Tibial nerve (tissue), 4 donors: ENCODE measurements around the gene CAMK2D. TPM values are rescaled to one million over a fixed set of nuclear protein-coding genes. Genes with fewer than 3 reads are reported as not detected.

Experiments used
- DNase-seq, 2 donors: peaks; one replicate each; pipeline ENCODE4 v3.0.0-alpha.2; 2019; ENCODE audit warnings: low spot score in 2 of 2
- H3K27ac ChIP-seq, 4 donors: fragments of 200-600 bp; sonication (generic) in 3 of 4; one replicate each; pipeline ENCODE4 v1.5.1; 2017 to 2019; ENCODE audit warnings: mild to moderate bottlenecking in 1 of 4
- H3K27me3 ChIP-seq, 2 donors: fragments of 200-600 bp; sonication (generic) in 1 of 2; one replicate each; pipeline versions ENCODE4 v1.5.1 to v1.6.0; 2017 to 2019
- H3K36me3 ChIP-seq, 3 donors: fragments of 200-600 bp; sonication (generic); one replicate each; pipeline ENCODE4 v1.5.1; 2018 to 2019
- H3K4me1 ChIP-seq, 4 donors: fragments of 200-600 bp; sonication (generic) in 3 of 4; one replicate each; pipeline ENCODE4 v1.5.1; 2017 to 2019
- H3K4me3 ChIP-seq, 4 donors: fragments of 200-600 bp; sonication (generic) in 3 of 4; one replicate each; pipeline ENCODE4 v1.5.1; 2017 to 2019; ENCODE audit warnings: mild to moderate bottlenecking in 1 of 4, moderate library complexity in 1 of 4
- H3K9me3 ChIP-seq, 4 donors: fragments of 200-600 bp; sonication (generic) in 3 of 4; one replicate each; pipeline ENCODE4 v1.5.1; 2017 to 2019
- CTCF ChIP-seq, 5 experiments: fragments of 200-600 bp in 3 of 5; fragments of 450-650 bp in 2 of 5; sonication (generic) in 3 of 5; IDR thresholded peaks; one replicate each; pipeline ENCODE4 v1.5.1; 2016 to 2019; ENCODE audit warnings: antibody characterized with exemption in 5 of 5, mild to moderate bottlenecking in 3 of 5, moderate library complexity in 2 of 5
- EP300 ChIP-seq, 2 donors: sonication (generic); formaldehyde crosslinking; IDR thresholded peaks; one replicate each; pipeline ENCODE4 v1.6.1; 2017; ENCODE audit warnings: antibody characterized with exemption in 2 of 2, mild to moderate bottlenecking in 1 of 2
- POLR2A ChIP-seq, 2 donors: fragments of 450-650 bp; IDR thresholded peaks; one replicate each; pipeline ENCODE4 v1.6.1; 2017; ENCODE audit warnings: antibody characterized with exemption in 2 of 2, mild to moderate bottlenecking in 2 of 2, moderate library complexity in 2 of 2
- WGBS, 2 donors: methylation state at CpG; one replicate each; pipeline ENCODE4 v1.1.5; 2018; 5-methylcytosine and 5-hydroxymethylcytosine counted together
- total RNA-seq, 4 donors: library from RNA; depleted of rRNA; stranded (reverse); fragments of >200 nt; gene quantifications; one replicate each; pipeline ENCODE4 v1.1.0, GENCODE V29; 2016

The CAMK2D gene
- total RNA-seq, 4 donors from 2014 or later: 30.3 to 58.5 (median 34.6) TPM

GRCh38 chr4:113457121-113457520 is 304.4 kb downstream of the CAMK2D start:
- Histone ChIP-seq H3K27ac (no peak overlapping the region), H3K4me3 (no peak overlapping the region), H3K27me3 (no peaks in the 10 kb centered on the region), H3K9me3 (no peaks in the 10 kb centered on the region), H3K4me1 (peaks cover 0 to 14% (median 9%) of the 10 kb centered on the region in 4 donors), H3K36me3 (peaks cover 0 to 58% (median 2%) of the 10 kb centered on the region in 3 donors)
- no peak for DNase-seq
- WGBS, 2 donors: 96 to 97% methylated on average over 8 of the region's 8 CpGs
- TF ChIP-seq CTCF (IDR thresholded peaks at IDR 0.05): no peak
- TF ChIP-seq EP300 (IDR thresholded peaks at IDR 0.05): no peak
- no peak for TF ChIP-seq POLR2A (IDR thresholded peaks at IDR 0.05)

GRCh38 chr4:113455061-113455460 is 306.5 kb downstream of the CAMK2D start:
- no peak for DNase-seq
- no peak overlapping the region for H3K4me3 ChIP-seq
- H3K27me3 ChIP-seq: no peaks in the 10 kb centered on the region
- peaks cover 0 to 16% (median 9%) of the 10 kb centered on the region in 4 donors for H3K4me1 ChIP-seq
- H3K27ac ChIP-seq: peak overlapping the region in 1 of 4 donors; percentile 23
- H3K9me3 ChIP-seq: no peaks in the 10 kb centered on the region
- 83 to 91% methylated on average over 2 of the region's 2 CpGs for WGBS, 2 donors
- peaks cover 0 to 42% (median 2%) of the 10 kb centered on the region in 3 donors for H3K36me3 ChIP-seq
- TF ChIP-seq POLR2A (IDR thresholded peaks at IDR 0.05): no peak

GRCh38 chr4:113452868-113453620 is 308.5 kb downstream of the CAMK2D start:
- Histone ChIP-seq H3K9me3 (no peaks in the 10 kb centered on the region), H3K36me3 (peaks cover 0 to 25% (median 2%) of the 10 kb centered on the region in 3 donors), H3K27ac (peak overlapping the region in 2 of 4 donors; percentile 54 to 56), H3K27me3 (no peaks in the 10 kb centered on the region), H3K4me1 (peaks cover 0 to 28% (median 9%) of the 10 kb centered on the region in 4 donors), H3K4me3 (no peak overlapping the region)
- TF ChIP-seq POLR2A (IDR thresholded peaks at IDR 0.05) (no peak), CTCF (IDR thresholded peaks at IDR 0.05) (no peak), EP300 (IDR thresholded peaks at IDR 0.05) (no peak)
- WGBS, 2 donors: 17 to 26% methylated on average over 4 of the region's 4 CpGs
- DNase-seq: no peak

GRCh38 chr4:113452152-113452551 is 309.4 kb downstream of the CAMK2D start:
- no peak for DNase-seq
- Histone ChIP-seq H3K27me3 (no peaks in the 10 kb centered on the region), H3K4me3 (no peak overlapping the region), H3K36me3 (peaks cover 0 to 18% (median 0%) of the 10 kb centered on the region in 3 donors), H3K4me1 (peaks cover 0 to 33% (median 9%) of the 10 kb centered on the region in 4 donors), H3K27ac (peak overlapping the region in 2 of 4 donors; percentile 54 to 56), H3K9me3 (no peaks in the 10 kb centered on the region)
- TF ChIP-seq CTCF (IDR thresholded peaks at IDR 0.05) (no peak), EP300 (IDR thresholded peaks at IDR 0.05) (no peak), POLR2A (IDR thresholded peaks at IDR 0.05) (no peak)
- 83 to 87% methylated on average over 1 of the region's 1 CpG for WGBS, 2 donors

GRCh38 chr4:113450295-113451080 is 311.1 kb downstream of the CAMK2D start:
- no peaks in the 10 kb centered on the region for H3K27me3 ChIP-seq
- 90 to 92% methylated on average over 5 of the region's 5 CpGs for WGBS, 2 donors
- no peak for TF ChIP-seq EP300 (IDR thresholded peaks at IDR 0.05)
- TF ChIP-seq POLR2A (IDR thresholded peaks at IDR 0.05): no peak
- TF ChIP-seq CTCF (IDR thresholded peaks at IDR 0.05): no peak
- H3K9me3 ChIP-seq: peaks cover 0 to 4% (median 0%) of the 10 kb centered on the region in 4 donors
- H3K4me1 ChIP-seq: peaks cover 0 to 44% (median 12%) of the 10 kb centered on the region in 4 donors
- peak overlapping the region in 2 of 4 donors; percentile 21 to 33 for H3K27ac ChIP-seq
- no peak for DNase-seq
- peaks cover 0 to 2% (median 0%) of the 10 kb centered on the region in 3 donors for H3K36me3 ChIP-seq
- no peak overlapping the region for H3K4me3 ChIP-seq
